Adrenal gland (tissue), 5 donors: ENCODE data around the gene TNIK.

Experiments
- POLR2A ChIP-seq, 2 donors: fragments of 450-650 bp; IDR thresholded peaks; one replicate each; pipeline ENCODE4 v1.6.1; 2017; ENCODE audit warnings: antibody characterized with exemption in 2 of 2, mild to moderate bottlenecking in 2 of 2, moderate library complexity in 1 of 2
- TF ChIP-seq, protein P1 (sequence below), 6 experiments: fragments of 450-650 bp in 4 of 6; fragments of 200-600 bp in 2 of 6; sonication (generic) in 1 of 6; IDR thresholded peaks; 1 replicate in 5 of 6; 2 replicates in 1 of 6; pipeline versions ENCODE4 v1.5.1 to v1.8.0; 2016 to 2021; ENCODE audit warnings: antibody characterized with exemption in 6 of 6, mild to moderate bottlenecking in 2 of 6, moderate library complexity in 1 of 6
- donor health status: DM: no; HTN: no; CAD: no.

DNA sequence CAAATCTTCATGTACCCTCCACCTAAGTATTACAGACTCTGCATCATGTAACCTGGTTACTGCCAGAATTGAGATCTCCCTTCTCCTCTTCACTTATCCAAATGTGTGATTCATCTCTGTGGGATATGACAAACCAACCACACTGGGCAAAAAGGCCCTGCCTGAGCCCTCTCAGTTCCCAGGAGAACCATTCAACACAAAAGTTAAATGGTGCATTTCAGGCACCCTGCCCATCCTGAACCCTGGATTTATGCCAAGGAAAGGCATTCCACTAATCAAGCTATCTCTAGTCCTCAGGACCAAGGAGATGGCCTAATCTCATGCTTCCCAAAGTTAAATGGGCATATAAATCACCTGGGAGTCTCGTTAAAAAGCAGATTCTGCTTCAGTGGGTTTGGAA, 108.5 kb downstream of the TNIK start:
- TF ChIP-seq, protein P1, sequence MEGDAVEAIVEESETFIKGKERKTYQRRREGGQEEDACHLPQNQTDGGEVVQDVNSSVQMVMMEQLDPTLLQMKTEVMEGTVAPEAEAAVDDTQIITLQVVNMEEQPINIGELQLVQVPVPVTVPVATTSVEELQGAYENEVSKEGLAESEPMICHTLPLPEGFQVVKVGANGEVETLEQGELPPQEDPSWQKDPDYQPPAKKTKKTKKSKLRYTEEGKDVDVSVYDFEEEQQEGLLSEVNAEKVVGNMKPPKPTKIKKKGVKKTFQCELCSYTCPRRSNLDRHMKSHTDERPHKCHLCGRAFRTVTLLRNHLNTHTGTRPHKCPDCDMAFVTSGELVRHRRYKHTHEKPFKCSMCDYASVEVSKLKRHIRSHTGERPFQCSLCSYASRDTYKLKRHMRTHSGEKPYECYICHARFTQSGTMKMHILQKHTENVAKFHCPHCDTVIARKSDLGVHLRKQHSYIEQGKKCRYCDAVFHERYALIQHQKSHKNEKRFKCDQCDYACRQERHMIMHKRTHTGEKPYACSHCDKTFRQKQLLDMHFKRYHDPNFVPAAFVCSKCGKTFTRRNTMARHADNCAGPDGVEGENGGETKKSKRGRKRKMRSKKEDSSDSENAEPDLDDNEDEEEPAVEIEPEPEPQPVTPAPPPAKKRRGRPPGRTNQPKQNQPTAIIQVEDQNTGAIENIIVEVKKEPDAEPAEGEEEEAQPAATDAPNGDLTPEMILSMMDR (IDR thresholded peaks at IDR 0.05) = no peak
- no peak for TF ChIP-seq POLR2A (IDR thresholded peaks at IDR 0.05)
